ENCODE results near the gene TULP1.
A peak's percentile ranks its signal among the peaks of the same experiment; 100 is the strongest.
"Not testable (repeated sequence)": the region's sequence is repeated elsewhere in the genome, so short reads cannot be mapped to it uniquely, and the experiment has no call there.

Gene TULP1

GRCh38 chr6:35512740-35513139 is at the start of gene TULP1:
Gene TULP1, minus strand, starts transcription at chr6:35512896. Its CDS starts 38 bp downstream, at chr6:35512858.
- DNase-seq (ENCODE audit: low read depth) = no peak

DNA sequence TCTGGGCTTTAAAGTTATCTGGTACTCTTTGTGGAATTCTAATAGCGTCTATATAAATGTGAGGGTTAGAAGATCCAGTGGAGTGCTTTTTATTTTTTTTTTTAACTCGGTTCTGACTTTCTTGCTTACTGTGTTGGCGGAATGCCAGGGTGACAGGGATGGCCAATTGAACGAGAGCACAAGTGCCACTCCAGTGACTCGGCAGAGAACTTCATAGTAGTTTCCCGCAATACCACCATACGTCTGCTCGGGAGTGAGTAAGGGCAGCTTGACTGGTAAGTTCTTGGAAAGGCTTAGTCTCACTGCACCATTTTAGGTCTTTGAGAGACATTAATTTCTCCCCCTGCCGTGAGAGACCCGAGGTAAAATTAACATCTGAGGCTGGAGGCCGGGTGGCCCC is 49.4 kb upstream of the TULP1 start:
- DNase-seq (ENCODE audit: low read depth) = no peak

- no peak for DNase-seq (ENCODE audit: low read depth)
Observed at GRCh38 chr6:35561113-35561512, 48.4 kb upstream of the TULP1 start.

- no peak for DNase-seq (ENCODE audit: low read depth)
Observed at GRCh38 chr6:35558571-35558970, 45.9 kb upstream of the TULP1 start.

GRCh38 chr6:35557239-35557638 is 44.5 kb upstream of the TULP1 start:
- DNase-seq (ENCODE audit: low read depth) = no peak

GRCh38 chr6:35554811-35555210 is 42.1 kb upstream of the TULP1 start:
- no peak for DNase-seq (ENCODE audit: low read depth)

- DNase-seq (ENCODE audit: low read depth) = no peak
Observed at GRCh38 chr6:35553315-35553714, 40.6 kb upstream of the TULP1 start.

- no peak for DNase-seq (ENCODE audit: low read depth)
Observed at GRCh38 chr6:35552285-35552917, 39.7 kb upstream of the TULP1 start.

DNA sequence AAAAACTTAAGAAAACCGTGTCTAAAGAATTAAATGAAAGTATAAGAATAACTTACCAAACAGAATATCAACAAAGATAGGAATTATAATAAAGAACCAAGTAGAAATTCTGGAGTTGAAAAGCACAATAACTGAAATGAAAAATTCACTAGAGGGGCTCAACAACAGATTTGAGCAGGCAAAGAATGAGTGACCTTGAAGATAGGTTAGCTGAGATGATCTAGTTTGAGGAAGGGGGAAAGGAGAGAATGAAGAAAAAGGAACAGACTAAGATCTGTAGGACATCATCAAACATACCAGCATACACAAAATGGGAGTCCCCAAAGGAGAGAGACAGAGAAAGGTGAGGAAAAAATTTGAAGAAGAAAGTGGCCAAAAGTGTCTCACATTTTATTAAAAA is 37.7 kb upstream of the TULP1 start:
- DNase-seq (ENCODE audit: low read depth) = no peak

GRCh38 chr6:35547676-35548075 is 35.0 kb upstream of the TULP1 start:
- no peak for DNase-seq (ENCODE audit: low read depth)

GRCh38 chr6:35544769-35545361 is 32.2 kb upstream of the TULP1 start:
- no peak for DNase-seq (ENCODE audit: low read depth)

- DNase-seq (ENCODE audit: low read depth) = no peak
Observed at GRCh38 chr6:35543459-35544193, 30.9 kb upstream of the TULP1 start.

DNA sequence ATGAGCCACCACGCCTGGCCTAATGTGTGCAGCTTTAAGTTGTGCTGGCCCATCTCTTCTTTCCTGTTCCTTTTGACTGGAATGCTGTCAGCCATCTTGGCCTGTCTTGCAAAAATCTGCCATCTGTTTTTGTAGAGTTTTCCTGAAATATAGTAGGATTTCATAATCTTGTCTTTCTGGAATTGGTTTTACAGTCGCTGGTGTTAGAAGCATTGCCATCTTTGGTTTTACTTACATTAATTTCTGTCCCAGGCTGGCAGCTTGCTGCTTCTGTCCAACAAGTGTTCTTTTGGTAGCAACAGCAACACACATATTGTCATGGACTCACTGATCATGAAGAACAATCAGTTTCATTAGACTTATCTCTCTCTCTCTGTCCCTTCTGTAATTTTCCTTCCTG is 29.1 kb upstream of the TULP1 start:
- no peak for DNase-seq (ENCODE audit: low read depth)

DNA sequence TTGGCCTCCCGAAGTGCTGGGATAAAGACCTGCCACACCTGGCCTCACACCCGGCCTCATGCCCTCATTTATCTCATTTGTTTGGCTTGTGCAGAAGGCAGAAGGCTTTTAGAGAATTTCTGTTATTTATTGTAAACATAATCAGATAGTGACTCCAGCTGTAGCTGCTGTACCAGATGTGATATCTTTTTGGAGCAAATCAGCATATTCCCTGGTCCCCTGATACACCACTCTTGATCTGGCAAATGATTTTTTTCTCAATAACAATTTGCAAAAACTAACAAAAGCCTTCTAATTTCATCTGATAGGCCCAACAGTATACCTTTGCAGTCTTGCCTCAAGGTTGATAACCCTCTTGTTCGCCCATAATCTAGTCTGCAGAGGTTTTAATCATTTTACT is 26.5 kb upstream of the TULP1 start:
- DNase-seq (ENCODE audit: low read depth) = no peak

DNA sequence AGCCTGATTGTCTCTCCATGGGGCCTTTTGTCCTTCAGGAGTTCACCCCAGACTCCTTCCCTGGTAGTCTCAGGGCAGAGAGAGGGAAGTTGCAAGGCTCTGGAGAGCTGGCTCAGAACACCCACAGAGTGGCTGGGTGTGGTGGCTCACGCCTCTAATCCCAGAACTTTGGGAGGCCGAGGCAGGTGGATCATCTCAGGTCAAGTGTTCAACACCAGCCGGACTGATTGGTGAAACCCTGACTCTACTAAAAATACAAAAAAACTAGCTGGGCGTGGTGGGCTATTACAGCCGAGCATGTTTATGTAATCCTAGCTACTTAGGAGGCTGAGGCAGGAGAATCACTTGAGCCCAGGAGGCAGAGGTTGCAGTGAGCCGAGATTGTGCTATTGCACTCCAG is 23.2 kb upstream of the TULP1 start:
- DNase-seq (ENCODE audit: low read depth) = not testable (repeated sequence)

DNA sequence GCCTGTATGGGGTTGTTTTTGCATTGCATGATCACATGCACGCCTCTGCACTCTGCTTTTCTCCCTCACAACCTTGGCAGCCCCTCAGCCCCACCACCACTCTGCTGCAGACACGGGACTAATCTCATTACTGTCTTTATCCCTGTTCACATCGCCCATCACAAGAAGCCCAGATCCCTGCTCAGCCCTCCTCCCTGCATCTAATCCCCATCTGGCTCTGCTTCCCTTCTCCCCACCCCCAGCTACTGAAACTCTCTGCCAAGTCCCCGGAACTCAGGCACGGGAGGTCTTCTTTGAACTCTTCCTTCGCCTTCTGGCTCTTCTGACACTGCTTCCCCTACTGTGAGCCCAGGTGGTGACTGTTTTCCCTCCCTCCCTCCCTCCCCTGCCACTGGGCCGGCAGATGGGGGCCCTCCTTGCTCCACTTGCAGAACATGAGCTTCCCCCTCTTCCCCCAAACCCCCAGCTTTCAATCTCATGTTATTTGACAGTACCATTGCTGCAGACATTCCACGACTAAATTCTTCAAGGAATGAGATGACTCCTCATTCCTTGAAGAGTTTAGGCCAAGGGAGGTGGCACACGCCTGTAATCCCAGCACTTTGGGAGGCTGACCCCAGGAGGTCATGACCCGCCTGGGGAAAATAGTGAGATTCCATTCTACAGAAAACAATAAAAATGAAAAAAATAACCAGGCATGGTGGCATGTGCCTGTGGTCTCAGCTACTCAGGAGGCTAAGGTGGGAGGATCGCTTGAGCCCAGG is 21.9 kb upstream of the TULP1 start:
- no peak for DNase-seq (ENCODE audit: low read depth)

DNA sequence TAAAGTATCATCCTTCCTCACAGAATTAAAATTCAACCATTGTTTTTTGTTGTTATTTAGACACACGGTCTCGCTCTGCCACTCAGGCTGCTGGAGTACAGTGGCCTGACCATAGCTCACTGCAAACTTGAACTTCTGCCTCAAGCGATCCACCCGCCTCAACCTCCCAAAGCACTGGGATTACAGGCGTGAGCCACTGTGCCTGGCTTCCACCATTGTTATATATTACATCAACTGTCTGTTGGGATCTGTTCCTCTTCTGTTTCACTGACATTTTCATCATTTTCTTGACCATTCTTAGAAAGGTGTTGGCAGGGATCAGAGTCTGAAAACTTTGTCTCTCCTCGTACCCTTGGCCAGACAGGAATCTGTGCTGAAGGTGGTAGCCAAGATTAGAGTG is 21.3 kb upstream of the TULP1 start:
- DNase-seq (ENCODE audit: low read depth) = no peak

- no peak for DNase-seq (ENCODE audit: low read depth)
Observed at GRCh38 chr6:35532126-35532525, 19.4 kb upstream of the TULP1 start.

GRCh38 chr6:35524380-35525020 is 11.8 kb upstream of the TULP1 start:
- DNase-seq (ENCODE audit: low read depth) = no peak

- DNase-seq (ENCODE audit: low read depth) = peak; percentile 15
Observed at GRCh38 chr6:35522660-35523658, 10.3 kb upstream of the TULP1 start.

- DNase-seq (ENCODE audit: low read depth) = no peak
Observed at GRCh38 chr6:35522151-35522550, 9.5 kb upstream of the TULP1 start.
